Measurements from ENCODE around the gene CTRB2.

The CTRB2 gene

GRCh38 chr16:75254359-75254837, 47.4 kb upstream of the CTRB2 start (continued):
- TF ChIP-seq ZSCAN4 (tag by site-specific recombination; IDR thresholded peaks at IDR 0.05) (peak; percentile 68), ZNF600 (tag by site-specific recombination; IDR thresholded peaks at IDR 0.05) (peak; percentile 75), ZNF140 (tag by site-specific recombination; IDR thresholded peaks at IDR 0.05) (no peak), ZBTB20 (tag by site-specific recombination; IDR thresholded peaks at IDR 0.05) (no peak), ZNF350 (tag by site-specific recombination; IDR thresholded peaks at IDR 0.05) (no peak), ZNF404 (tag by site-specific recombination; IDR thresholded peaks at IDR 0.05) (no peak), ZNF747 (tag by site-specific recombination; IDR thresholded peaks at IDR 0.05) (no peak), ZFP69B (tag by site-specific recombination; IDR thresholded peaks at IDR 0.05) (no peak), GLIS1 (tag by site-specific recombination; IDR thresholded peaks at IDR 0.05) (peak; percentile 61), ZNF174 (tag by site-specific recombination; IDR thresholded peaks at IDR 0.05) (no peak), IKZF3 (tag by site-specific recombination; IDR thresholded peaks at IDR 0.05) (peak; percentile 32; the same call in 1 of the 2 replicates)

GRCh38 chr16:75252946-75253911, 46.3 kb upstream of the CTRB2 start:
- Histone ChIP-seq H3K9me3 (ENCODE audit: control insufficient read depth, insufficient read depth, low read depth, low read length) (no peaks in the 10 kb centered on the region), H3K27ac (ENCODE audit: extremely low read depth, low read depth, low read length) (no peak overlapping the region), H3K4me1 (ENCODE audit: control insufficient read depth, insufficient read depth, low read length) (peaks cover 10% of the 10 kb centered on the region), H3K4me3 (ENCODE audit: low read depth, low read length) (no peak overlapping the region), H3K36me3 (ENCODE audit: control insufficient read depth in 2 of 2, insufficient read depth in 1 of 2, low read length in 2 of 2) (peaks cover 0 to 5% of the 10 kb centered on the region in 2 experiments; a peak in 1 of 3 replicates)
- POLR2A ChIA-PET: interaction anchor here (1.5 kb wide), 1 partner anchor 8 kb away, joined by 9 read pairs; no protein-coding TSS in a partner anchor
- TF ChIP-seq ZIC2 (tag by site-specific recombination; IDR thresholded peaks at IDR 0.05) (peak; percentile 46; the same call in 1 of the 2 replicates), ZBTB21 (tag by site-specific recombination; IDR thresholded peaks at IDR 0.05) (no peak)
- CTCF ChIA-PET: interaction anchor here (0.8 kb wide), 1 partner anchor 20 kb away, joined by 3 read pairs; no protein-coding TSS in a partner anchor

- Histone ChIP-seq H3K9me3 (ENCODE audit: control insufficient read depth, insufficient read depth, low read depth, low read length) (no peaks in the 10 kb centered on the region), H3K4me1 (ENCODE audit: control insufficient read depth, insufficient read depth, low read length) (peaks cover 10% of the 10 kb centered on the region), H3K27ac (ENCODE audit: extremely low read depth, low read depth, low read length) (peak overlapping the region; percentile 45), H3K4me3 (ENCODE audit: low read depth, low read length) (no peak overlapping the region), H3K36me3 (ENCODE audit: control insufficient read depth in 2 of 2, insufficient read depth in 1 of 2, low read length in 2 of 2) (peaks cover 0 to 6% of the 10 kb centered on the region in 2 experiments; a peak in 1 of 3 replicates)
- POLR2A ChIA-PET: interaction anchor here (0.7 kb wide), 1 partner anchor 267 kb away, joined by 3 read pairs; the partner anchor contains the start of gene WDR59
- peak; percentile 14; the same call in 1 of the 2 replicates for TF ChIP-seq SP3 (tag by site-specific recombination; IDR thresholded peaks at IDR 0.05)
- TF ChIP-seq ZNF600 (tag by site-specific recombination; IDR thresholded peaks at IDR 0.05): 0 out of 2 replicates have a peak, but pooled peaks have one; percentile 31
- 0 out of 2 replicates have a peak, but pooled peaks have one; percentile 36 for TF ChIP-seq ZNF843 (tag by site-specific recombination; IDR thresholded peaks at IDR 0.05)
- TF ChIP-seq KLF9 (tag by site-specific recombination; IDR thresholded peaks at IDR 0.05; ENCODE audit: low read depth): peak; percentile 74
- TF ChIP-seq ZNF596 (tag by site-specific recombination; IDR thresholded peaks at IDR 0.05): no peak
- TF ChIP-seq ZBTB17 (tag by site-specific recombination; IDR thresholded peaks at IDR 0.05): 0 out of 2 replicates have a peak, but pooled peaks have one; percentile 24
- peak; percentile 41; the same call in 1 of the 2 replicates for TF ChIP-seq PATZ1 (tag by site-specific recombination; IDR thresholded peaks at IDR 0.05)
- TF ChIP-seq SP7 (tag by site-specific recombination; IDR thresholded peaks at IDR 0.05): 0 out of 2 replicates have a peak, but pooled peaks have one; percentile 36
- TF ChIP-seq ZNF514 (tag by site-specific recombination; IDR thresholded peaks at IDR 0.05): no peak
- CTCF ChIA-PET: no interaction called here
These were observed 45.3 kb upstream of the CTRB2 start for GRCh38 chr16:75252049-75252864.

Data from HEK293 (cell line).